ENCODE results near the gene PRSS38.

PRSS38 gene

DNA sequence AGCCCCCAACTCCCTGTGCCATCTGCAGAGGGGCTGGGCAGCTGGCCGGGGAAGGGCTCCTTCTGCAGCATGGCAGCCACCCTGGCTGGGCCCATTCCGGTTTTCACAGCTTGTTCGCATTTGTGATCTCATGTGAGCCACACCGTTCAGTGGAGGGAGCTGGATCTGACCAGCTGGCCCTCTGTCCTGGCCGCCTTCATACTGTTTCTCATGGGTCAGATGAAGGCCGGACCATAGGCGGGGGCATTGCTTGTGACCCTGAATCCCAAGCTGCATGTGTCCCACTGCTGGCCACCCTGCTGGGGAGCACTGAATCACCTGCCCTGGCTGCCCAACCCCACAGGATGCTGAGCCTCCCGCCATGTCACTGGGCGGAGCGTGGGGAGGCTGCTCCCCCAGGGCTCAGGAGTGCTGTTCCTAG lies 36.4 kb upstream of the PRSS38 start:
- DNase-seq (ENCODE audit: low read depth) = no peak

DNA sequence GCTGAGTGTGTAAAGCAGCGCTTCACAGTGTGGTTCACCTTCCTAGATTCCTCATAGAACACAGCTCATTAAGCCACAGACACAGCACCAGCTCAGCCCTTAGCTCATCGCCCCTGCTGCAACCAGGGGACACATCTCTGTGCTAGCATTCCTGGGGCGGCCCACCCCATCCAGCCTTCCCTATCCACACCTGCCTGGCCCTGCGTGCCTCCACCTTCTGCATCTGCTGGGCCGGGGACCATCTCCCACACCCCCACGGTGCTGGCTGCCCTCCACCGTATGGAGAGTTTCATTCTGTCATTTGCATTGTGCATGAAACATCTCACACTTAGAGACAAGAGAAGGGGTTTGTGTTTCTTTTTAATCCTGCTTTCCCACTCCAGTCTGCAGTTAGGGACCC lies 35.8 kb upstream of the PRSS38 start:
- DNase-seq (ENCODE audit: low read depth) = no peak

GRCh38 chr1:227780101-227781044 lies 35.1 kb upstream of the PRSS38 start:
- no peak for DNase-seq (ENCODE audit: low read depth)

- DNase-seq (ENCODE audit: low read depth) = no peak
Measured at GRCh38 chr1:227781314-227781930, 34.1 kb upstream of the PRSS38 start.

DNA sequence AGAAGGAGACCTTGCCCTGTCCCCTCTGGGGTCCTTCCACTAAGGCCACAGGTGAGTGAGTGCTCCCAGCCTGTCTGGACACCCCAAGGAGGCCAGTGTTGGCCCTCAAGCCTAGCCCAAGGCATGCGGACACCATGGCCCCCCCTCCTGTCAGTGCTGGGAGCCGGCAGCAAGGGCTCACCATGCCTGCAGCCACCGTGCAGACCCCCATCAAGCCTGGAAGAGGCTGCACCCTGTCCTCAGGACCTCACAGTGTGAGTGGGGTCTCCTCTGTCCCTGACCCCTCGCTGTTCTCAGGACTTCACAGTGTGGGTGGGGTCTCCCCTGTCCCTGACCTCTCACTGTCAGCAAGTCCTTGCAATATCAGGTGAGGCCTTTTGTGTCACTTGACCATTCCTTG lies 33.2 kb upstream of the PRSS38 start:
- DNase-seq (ENCODE audit: low read depth) = no peak

- no peak for DNase-seq (ENCODE audit: low read depth)
Measured at GRCh38 chr1:227785094-227785804, 30.2 kb upstream of the PRSS38 start.

- DNase-seq (ENCODE audit: low read depth) = no peak
Measured at GRCh38 chr1:227785805-227786671, 29.4 kb upstream of the PRSS38 start.

DNA sequence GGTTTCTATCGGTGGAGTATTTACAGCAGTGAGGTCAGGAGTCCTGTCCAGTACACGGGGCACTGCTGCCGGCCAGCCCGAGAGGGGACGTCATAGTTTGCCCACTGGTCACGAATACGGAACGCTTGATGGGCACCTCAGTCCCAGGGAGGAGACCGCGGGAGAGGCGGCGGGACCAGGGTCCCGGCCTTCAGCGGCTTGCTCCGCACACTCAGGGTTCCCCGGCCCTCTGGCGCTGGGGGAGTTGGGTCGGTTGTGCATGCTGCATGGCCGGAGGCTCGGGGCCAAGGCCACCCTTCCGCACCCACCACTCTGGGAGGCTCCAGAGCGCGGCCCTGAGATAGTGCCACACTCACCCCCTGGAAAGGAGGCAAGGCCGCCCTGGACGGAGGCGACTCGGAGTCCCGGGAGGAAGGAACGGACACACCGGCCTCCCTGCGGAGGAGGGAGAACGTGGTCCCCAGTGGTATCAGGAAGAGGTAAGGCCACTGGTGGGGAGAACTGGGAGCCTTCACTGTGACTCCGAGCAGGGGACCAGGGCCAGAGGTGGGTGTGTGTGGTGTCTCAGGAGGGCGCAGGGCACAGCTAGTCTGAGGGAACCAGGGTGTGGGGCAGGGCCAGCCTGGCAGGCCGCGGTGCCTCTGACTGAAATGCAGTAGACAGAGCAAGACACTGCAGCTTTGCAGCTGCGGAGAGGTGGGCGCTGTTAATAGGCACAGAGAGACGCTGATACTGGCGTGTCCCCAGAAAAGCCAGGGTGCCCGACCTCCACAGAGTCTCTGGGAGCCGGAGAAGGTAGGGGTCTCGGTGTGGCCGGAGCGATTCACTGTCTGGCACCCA lies 28.6 kb upstream of the PRSS38 start:
- no peak for DNase-seq (ENCODE audit: low read depth)

DNA sequence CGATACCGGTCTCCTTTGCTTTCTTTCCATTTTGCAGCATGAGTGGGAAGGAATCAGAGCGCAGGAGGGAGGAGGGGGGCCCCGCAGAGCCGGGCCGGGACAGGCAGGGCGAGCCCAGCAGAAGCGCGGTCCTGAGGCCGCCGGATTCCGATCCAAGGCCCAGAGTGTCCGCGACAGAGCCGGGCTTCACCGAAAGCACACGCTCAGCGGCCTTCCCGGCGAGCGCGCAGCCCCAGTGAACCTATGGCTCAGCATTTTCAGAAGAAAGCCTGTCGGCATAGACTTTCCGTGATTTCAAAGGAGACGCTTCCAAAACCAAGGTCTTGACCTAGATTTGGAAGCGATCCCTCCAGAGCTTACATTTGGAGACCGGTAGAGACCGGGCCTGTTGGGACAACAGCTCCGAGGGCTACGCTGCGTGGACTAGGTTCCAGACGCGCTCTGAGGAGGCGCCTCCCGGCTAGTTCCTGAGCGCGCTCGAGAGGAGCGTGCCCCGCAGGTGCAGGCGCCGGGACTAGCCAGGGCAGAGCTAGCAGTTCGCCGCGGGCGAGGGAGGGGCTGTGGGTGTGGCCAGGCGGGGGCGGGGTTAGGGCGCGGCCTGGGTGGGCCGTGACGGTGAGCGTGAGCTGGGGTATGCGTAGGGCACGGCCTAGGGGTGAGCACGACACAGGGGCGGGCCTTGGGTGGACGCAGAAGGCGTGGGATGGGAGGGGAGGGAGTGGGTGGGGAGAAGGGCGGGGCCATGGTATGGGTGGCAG lies 27.8 kb upstream of the PRSS38 start:
- DNase-seq (ENCODE audit: low read depth) = peak; percentile 95

- no peak for DNase-seq (ENCODE audit: low read depth)
Measured at GRCh38 chr1:227788271-227789083, 27.0 kb upstream of the PRSS38 start.

DNA sequence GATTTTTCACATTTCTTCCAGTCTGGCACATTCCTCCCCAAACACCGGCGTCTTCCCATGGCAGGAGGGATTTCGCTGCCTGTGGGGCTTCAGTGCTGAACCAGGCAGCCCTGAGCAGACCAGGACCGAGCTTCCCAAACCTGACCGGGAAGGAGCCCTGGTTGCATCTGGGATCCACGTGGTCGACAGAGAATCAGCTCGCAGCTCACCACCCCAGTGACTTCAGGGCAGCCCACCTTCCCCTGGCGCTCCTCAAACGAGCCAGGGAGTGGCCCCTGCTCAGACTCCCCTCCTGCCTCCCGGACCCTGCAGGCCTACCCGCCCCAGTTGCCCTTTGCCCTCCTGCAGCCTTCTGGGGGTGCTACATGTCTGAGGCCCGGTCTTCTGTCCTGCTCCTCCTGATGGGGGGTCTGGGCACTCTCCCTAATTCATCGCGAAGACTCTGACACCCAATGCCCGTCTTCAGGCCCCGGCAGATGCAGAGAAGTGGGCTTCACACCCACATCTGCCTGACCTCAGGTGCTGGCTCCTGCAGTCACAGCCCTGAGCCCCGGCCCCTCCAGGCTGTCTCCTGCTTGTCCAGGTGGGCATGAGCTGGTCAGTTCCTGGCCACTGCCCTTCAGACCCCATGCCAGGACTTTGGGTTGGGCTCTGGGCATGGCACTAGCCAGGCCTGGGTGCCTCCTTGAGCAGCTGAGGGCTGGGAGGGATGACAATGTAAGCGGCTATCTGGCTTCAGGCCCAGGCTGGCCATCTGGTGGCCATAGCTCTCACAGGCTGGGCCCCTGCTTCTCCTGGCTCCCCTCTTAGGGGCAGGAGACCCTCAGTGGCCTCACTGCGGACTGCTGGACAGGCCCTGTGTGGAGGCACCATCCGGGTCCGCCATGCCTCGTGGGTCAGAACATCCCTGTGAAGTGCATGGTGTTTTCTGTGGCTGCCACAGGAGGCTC lies 26.1 kb upstream of the PRSS38 start:
- DNase-seq (ENCODE audit: low read depth) = no peak

GRCh38 chr1:227790034-227790400 lies 25.5 kb upstream of the PRSS38 start:
- no peak for DNase-seq (ENCODE audit: low read depth)

GRCh38 chr1:227790868-227791267 lies 24.6 kb upstream of the PRSS38 start:
- DNase-seq (ENCODE audit: low read depth) = no peak

GRCh38 chr1:227791425-227792143 lies 23.9 kb upstream of the PRSS38 start:
- DNase-seq (ENCODE audit: low read depth) = no peak

- DNase-seq (ENCODE audit: low read depth) = no peak
Measured at GRCh38 chr1:227792216-227793078, 23.0 kb upstream of the PRSS38 start.
